Hematopoietic multipotent progenitor cell treated with erythropoietin and hydrocortisone succinate and interleukin-3 and kit ligand, for 6 days (in vitro differentiated cells): ENCODE results near the gene ZNF576.
"Not testable (repeated sequence)": the region's sequence is repeated elsewhere in the genome, so short reads cannot be mapped to it uniquely, and the experiment has no call there.

Experiments used
- DNase-seq: peaks from one replicate; pipeline ENCODE4 v3.0.0-alpha.2; 2015

ZNF576 gene

DNA sequence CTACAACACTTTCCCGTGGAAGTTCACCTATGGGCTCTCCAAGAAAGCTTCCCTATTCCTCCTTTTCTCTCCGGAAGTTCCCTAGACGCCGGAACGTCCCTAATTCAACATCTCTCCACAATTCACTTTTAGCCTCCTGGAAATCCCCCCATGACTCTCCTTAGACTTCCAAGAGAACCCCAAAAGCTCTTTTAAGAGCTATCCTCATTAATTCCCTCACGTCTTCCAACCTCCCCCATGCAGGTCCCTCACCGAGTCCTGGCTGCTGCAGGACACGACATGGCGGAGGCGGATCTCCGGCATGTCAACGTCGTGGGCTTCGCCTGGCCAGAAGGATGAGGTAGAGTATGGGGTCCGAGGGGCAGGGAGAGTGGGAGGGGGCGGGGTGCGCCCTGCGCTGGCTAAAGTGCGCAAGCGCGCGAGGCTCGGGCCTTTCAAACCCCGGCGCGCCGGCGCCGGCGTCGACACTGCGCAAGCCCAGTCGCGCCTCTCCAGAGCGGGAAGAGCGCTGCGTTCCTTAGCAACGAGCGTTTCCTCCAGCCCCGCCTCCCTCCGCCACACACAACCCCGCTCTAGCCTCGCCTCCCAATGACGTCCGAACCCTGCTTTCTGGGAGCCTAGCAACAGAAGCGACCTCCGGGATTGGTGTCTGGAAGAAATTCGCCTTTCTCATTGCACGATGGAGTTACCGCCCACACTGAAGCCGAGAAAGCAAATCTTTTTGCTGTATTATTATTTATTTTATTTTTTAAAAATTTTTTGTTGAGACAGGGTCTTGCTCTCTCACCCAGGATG is 21.0 kb upstream of the ZNF576 start, which contains the start of the genes PINLYP and XRCC1:
PINLYP (plus strand) TSS at position 646 of the 795 bp plus-strand sequence. CDS start 1,391 bp downstream, outside the sequence.
XRCC1 (minus strand) TSS at position 372 of the 795 bp plus-strand sequence; CDS start at position 303, 69 bp downstream.
- DNase-seq = peak; percentile 100

DNA sequence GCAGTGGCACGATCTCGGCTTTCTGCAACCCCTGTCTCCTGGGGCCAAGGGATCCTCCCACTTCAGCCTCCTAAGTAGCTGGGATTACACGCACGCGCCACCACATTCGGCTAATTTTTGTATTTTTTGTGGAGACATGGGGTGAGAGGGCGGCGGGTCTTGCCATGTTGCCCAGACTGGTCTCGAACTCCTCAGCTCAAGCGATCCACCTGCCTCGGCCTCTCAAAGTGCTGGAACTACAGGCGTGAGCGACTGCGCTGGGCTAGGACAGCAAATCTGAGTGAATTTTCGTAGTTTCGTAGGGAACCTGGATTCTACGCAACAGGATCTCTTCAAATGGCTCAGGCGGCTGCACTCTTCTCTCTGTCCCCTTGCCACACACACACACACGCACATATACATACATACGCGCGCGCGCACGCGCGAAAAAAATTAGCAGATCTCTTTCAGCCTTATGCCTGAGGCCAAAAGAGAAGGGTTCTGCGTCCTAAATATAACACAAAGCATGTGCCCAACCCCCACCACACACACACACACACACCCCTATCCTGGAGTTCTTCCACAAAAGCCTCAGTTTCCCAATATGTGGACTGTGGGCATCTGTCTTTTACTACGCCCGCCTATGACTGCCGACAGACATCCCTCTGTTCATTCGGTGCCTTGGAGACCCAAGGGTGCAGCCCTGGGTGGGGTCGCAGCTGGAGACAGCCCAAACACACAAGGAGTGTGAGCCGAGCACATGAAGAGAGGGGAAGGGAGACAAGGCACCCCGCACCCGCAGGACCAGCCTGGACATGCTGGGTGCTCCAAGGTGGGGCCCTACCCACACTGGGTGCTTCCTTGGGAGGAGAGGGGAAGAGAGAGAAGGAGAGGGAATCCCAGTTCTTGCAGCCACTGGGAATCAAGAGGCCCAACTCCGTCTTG is 20.2 kb upstream of the ZNF576 start:
- no peak for DNase-seq

DNA sequence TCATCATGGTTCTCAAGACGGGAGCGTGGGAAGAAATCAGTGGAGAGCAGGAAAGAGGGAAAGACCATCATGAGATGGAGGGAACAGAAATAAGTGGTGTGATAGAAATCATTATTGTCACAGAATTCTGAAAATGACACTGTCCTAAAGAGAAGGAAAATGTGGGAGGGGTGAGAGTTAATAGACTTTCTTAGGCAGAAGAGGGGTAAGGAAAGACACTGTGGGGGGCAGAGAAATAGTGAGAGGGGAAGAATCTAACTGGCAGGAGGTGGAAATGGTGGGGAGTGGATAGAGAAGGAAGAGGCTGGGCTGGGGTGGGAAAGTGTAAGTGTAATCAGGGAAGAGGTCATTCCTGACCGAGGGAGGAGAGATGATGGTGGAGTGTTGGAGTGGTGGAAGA is 17.6 kb upstream of the ZNF576 start:
- no peak for DNase-seq

DNA sequence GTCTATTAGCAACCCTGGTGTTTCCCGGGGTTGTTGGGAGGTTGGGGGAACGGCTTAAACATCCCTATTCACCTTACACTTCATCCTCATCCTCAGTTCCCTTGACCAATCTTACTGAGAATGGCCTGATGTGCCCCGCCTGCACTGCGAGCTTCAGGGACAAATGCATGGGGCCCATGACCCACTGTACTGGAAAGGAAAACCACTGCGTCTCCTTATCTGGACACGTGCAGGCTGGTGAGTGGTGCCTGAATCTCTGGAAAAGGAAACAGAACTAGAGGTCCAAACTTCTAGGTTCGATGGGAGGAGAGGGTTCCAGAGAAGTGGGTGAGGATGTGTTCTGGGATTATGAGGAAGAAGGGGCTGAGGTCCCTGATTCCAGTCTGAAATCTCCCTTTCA is 14.9 kb upstream of the ZNF576 start:
- peak; percentile 60 for DNase-seq

DNA sequence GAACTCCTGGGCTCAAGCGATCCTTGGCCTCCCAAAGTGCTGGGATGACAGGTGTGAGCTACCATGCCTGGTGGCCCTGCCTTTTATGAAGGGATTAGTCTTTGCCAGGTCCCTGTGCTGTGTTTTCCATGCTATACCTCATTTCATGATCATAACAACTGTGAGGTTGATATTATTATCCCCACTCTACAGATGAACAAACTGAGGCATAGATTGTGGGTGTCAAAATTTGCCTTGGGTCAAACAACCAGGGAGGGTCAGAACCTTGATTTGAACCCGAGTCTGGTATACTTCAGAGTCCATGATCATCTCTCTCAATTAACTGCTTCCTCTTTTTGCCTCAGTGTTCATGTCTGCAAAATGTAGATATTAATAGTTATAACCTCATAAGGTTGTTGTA is 13.9 kb upstream of the ZNF576 start:
- no peak for DNase-seq

DNA sequence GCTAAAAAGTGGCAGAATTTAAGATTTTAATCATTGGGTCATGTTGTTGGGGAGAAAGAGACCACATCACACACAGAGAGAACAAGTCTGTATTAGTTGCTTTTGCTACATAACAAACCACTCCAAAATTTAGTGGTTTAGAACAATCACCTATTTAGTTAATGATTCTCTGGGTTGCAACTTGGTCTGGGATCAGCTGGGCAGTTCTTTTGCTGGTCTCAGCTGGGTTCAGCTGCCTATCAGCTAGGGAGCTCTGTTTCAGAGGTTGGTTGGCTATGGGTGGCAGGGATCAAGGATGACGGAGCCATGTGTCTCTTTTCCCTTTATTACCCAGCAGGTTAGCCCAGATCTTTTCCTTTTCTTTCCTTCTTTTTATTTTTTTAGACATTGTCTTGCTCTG is 11.9 kb upstream of the ZNF576 start:
- DNase-seq = no peak

DNA sequence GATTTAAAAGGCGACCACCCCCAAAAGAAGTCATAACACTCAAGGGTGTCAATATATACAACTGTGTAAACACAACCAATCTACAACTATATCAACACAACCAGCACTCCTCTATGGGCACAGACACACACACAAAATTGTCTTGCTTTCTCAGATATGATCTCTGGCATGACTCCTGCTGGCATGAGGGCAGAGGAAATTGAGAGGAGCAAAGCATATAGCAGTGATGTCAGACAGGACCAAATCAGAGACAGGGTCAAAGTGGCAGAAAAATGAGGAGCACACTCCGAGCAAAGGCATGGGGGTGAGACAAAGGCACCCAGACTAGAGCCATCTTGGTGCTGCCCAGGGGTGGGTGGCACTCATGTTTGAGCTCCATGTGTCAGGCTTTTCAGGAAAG is 10.0 kb upstream of the ZNF576 start:
- no peak for DNase-seq

DNA sequence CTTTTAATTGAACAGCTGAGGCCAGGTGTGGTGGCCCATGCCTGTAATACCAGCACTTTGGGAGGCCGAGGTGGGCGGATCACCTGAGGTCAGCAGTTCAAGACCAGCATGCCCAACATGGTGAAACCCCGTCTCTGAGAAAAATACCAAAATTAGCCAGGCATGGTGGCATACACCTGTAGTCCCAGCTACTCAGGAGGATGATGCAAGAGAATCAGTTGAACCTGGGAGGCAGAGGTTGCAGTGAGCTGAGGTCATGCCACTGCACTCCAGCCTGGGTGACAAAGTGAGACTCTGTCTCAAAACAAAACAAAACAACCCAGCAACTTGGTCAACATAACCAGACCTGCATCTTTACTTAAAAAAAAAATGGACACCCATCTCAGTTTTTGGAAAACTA is 9.4 kb upstream of the ZNF576 start:
- not testable (repeated sequence) for DNase-seq

DNA sequence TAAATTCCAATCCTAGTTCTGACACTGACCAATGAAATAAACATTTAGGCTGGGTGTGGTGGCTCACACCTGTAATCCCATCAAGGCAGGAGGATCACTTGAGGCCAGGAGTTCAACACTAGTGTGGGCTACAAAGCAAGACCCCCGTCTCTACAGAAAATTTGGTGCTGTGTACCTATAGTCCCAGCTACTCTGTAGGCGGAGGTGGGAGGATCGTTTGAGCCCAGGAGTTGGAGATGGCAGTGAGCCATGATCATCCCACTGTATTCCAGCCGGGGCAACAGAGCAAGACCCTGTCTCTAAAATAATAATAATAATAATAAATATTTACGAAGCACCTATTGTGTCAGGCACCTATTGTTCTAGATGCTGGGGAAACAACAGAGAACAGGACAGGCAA is 7.1 kb upstream of the ZNF576 start:
- no peak for DNase-seq

DNA sequence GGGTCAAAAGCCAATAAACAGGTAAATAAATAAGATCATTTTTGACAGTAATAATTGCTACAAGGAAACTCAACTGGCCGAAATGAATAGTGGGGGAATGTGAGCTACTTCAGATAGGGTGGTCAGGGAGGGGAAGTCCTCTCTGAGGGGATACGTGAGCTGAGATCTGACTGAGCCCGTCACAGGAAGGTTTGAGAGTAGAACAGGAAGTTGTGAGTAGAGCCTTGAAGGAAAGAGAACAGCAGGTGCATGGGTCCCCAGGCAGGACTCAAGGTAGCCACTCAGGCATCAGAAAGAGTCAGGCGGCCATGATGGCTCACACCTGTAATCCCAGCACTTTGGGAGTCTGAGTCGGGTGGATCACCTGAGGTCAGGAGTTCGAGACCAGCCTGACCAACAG is 6.7 kb upstream of the ZNF576 start:
- no peak for DNase-seq

DNA sequence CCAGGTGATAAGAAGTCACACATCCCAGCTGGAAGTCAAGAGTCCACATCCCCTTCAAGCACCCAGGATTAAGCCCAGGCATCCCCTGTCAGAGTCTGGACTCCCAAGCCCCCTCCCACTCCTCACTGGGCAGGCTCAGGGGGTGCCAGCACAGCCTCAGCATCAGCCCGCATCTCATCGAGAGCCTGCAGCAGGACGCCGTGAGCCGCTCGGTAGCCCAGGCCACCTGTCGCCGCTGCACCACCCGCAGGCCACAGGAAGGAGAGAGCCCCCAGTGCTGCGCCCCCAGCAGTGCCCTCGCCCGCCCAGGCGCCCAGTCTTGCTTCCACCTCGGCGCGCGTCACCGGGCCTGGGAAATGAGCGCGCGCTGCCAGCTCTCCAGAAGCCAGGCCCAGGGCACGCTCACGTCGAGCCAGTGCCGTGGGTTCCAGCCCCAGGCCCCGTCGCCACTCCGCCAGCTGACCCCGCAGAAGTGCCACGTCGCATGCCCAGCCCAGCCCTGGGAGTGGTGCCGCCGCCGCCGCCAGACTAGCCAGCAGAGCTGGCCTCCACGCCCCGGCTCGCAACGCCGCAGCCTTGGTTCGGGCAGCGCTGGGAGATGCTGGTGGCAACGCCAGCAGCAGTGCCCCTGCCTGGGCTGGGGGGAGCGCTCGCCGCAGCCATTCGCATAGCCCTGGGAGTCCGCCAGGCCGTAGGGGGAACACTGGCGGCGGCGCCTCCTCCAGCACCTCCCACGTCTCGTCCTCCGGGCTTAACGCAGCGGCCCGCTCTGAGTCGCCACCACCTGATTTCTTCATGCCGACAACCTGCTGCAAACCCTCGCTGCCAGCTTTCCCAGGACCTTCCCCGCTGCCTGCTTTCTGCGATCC is 4.3 kb upstream of the ZNF576 start:
- DNase-seq = no peak

DNA sequence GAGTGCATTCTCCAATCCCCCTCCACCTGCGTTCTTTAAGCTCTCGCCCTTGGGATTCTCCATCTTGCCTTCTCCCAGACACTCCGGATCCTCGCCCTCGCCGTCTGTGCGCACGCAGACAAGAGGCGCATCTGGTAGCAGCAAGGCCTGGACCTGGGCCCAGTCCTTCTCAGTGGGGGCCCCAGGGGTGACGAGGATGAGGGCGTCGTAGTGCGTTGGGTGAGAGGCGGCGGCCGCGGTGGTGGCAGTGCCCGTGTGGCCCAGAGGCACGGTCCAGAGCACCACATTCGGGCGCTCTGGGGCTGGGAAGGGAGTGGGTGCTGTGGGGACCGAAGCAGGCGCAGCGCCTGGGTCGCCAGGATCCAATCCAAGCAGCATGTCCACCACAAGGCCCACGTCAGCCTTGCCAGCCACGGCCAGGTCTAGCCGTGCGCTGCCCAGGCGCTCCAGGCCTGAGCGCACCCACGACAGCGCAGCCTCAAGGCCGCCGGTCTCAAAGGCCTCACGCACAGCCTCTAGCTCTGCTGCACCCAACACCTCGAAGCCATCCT is 3.5 kb upstream of the ZNF576 start:
- DNase-seq = no peak

DNA sequence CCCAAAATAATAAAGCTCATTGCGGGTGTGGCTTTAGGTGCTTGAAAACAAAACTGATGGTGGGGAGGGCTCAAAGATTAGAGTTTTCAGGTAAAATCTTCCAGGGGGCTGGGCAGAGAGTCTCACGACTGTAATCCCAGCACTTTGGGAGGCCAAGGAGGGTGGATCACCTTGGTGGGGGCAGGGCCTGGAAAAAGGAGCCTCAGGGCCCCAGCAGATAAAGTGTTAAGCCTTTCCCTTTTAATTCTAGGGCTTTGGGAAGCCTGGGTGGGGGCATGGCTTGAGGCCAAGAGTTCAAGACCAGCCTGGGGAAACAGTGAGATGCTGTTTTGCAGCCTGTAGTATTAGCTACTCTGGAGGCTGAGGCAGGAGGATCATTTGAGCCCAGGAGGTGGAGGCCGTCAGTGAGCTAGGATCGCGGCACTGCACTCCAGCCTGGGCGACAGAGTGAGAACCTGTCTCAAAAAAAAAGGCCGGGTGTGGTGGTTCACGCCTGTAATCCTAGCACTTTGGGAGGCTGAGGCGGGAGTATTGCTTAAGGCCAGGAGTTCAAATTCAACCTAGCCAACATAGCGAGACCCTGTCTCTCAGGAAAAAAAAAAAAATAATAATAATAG is 2.2 kb upstream of the ZNF576 start:
- DNase-seq = no peak

DNA sequence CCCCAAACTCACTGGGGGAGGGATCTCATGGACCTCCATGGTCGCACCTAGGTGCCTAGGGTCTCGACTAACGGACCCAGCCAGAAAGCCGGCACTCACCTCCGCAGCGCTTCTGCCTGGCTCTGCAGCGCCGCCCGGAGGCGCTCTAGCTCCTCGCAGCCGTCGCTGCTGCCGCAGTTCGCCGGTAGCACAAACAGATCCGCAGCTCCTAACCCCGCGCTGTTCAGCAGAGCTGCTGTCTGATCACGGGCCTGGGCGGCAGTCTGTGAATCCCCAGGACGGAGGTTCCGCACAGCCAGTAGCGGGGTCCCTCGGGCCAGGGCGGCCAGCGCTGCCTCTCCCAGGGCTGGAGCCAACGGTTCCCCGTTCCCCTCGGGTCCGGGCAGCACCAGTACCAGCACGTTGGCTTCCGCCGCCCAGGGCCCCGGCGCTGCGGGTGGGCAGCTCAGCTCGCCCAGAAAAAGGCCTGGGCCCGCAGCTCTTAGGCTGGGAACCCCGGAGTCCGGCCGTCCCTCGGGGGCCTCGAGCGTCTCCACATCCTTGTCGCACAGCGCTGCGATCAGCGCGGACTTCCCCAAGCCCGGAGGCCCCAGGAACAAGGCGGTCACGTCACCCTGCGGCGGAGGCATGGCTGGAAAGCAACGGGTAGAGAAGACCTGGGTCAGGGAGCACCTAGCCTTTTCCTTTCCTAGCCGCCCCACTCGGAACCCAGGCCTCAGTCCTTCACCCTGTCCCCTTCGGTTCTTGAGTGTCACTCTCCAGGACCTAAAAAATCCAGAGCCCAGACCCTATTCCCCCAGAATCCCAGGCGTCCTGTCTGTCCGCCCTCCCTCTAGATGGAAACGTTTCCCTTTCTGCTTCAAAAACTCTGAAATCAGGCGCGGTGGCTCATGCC is 1.4 kb upstream of the ZNF576 start:
- DNase-seq = peak; percentile 89

DNA sequence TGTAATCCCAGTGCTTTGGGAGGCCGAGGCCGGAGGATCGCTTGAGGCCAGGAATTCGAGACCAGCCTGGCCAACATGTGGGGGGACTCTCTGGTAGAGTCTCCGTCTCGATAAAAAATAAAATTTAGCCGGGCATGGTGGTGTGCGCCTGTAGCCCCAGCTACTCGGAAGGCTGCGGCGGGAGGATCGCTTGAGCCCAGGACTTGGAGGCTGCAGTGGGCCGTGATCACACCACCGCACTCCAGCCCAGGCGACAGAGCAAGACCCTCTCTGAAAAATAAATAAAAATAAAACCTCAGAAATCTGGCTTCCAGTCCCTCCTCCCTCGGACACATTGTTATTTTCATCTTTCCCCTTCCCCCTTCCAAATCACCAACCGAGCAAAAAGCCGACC is 793 bp upstream of the ZNF576 start:
- peak; percentile 23 for DNase-seq

DNA sequence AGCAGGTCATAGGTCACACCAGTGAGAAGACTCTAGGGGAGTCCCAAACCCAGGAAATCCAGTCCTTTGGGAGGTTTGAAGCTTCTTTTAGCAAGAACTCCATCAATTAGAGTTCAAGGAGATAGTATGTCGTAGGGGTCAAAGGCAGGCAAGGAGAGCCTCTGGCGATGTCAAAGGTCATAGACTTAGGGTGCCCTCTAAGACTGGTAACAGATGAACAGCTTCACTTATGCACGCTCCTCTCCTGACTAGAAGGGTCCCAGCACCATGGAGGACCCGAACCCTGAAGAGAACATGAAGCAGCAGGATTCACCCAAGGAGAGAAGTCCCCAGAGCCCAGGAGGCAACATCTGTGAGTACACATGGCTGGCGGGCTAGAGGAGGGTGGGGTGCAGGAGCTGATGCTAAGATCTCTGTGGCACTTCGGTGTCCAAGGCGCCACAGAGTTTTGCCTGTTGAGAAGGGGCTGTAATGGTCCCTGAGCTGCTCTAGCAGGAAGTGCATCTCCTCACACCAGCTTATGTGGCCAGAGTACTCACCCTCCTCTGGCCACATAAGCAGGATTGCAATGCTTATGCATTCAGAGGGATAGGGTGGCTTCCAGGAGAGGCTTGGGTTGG is 557 bp downstream of the ZNF576 start:
- DNase-seq = peak; percentile 37

DNA sequence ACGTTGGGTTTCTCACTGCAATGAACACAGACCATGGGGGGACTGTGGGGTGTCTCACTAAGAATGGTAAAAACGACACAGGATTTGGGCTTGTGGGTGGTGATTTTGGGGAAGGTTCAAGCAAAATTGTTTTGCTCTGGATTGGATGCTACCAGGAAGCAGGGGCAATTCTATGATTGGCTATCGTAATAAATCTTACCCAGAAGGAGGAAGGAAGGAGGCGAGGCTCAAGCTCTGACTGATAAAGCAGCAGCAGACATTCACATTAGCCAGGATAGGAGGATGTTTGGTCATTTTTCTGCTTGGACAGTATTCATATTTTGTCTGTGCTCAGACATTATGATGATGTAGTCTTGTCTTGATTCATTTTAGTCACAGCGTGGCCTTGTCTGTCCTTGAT is 1.5 kb downstream of the ZNF576 start:
- peak; percentile 57 for DNase-seq

DNA sequence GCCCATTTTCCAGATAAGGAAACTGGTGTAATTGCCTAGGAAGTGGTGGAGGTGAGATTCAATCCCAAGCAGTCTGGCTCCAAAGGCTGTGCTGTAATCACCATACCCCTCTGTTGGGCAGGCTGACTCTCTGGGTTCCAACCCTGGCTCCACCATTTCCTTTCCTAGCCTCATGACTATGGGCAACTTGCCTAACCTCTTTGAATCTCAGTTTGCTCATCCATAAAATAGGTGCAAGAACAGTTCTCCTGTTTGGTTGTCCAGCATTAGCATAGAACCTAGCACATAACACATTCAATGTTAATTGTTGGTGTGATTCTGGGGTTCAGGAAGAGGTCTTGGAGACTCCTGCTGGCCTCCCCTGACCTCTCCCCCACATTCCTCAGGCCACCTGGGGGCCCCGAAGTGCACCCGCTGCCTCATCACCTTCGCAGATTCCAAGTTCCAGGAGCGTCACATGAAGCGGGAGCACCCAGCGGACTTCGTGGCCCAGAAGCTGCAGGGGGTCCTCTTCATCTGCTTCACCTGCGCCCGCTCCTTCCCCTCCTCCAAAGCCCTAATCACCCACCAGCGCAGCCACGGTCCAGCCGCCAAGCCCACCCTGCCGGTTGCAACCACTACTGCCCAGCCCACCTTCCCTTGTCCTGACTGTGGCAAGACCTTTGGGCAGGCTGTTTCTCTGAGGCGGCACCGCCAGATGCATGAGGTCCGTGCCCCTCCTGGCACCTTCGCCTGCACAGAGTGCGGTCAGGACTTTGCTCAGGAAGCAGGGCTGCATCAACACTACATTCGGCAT is 2.2 kb downstream of the ZNF576 start:
- DNase-seq = no peak

DNA sequence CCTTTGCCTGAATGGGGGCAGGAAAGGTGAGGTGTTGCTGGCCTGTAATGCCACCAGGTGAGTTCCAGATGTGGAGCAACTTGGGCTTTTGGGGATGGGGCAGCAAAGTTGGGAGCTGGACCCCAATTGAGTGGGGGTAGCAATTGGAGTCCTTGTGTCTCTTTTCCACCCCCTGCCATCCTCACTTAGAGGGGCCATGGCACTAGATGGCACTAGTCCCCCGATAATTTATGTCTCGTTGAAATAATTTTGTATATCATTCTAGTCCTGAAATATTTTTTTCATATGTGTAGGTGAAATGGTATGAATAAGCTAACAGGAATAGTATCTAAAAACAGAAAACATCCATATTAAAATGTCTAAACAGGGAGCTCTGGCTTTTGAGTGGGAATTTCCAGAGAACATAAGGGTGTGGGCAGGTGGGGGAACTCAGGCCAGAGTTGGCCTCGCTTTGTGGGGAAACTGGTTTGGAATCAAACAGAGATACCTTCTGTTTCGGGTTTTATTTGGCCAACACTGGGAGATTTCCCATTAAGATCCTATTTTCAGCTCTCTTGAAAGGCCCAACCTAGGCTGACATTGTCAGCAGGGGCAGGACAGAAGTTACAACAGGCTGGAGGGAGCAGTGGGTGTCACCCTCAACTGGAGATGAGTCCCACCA is 3.4 kb downstream of the ZNF576 start:
- no peak for DNase-seq
